Measurements from ENCODE around the gene AIPL1.

- TF ChIP-seq, protein P1, sequence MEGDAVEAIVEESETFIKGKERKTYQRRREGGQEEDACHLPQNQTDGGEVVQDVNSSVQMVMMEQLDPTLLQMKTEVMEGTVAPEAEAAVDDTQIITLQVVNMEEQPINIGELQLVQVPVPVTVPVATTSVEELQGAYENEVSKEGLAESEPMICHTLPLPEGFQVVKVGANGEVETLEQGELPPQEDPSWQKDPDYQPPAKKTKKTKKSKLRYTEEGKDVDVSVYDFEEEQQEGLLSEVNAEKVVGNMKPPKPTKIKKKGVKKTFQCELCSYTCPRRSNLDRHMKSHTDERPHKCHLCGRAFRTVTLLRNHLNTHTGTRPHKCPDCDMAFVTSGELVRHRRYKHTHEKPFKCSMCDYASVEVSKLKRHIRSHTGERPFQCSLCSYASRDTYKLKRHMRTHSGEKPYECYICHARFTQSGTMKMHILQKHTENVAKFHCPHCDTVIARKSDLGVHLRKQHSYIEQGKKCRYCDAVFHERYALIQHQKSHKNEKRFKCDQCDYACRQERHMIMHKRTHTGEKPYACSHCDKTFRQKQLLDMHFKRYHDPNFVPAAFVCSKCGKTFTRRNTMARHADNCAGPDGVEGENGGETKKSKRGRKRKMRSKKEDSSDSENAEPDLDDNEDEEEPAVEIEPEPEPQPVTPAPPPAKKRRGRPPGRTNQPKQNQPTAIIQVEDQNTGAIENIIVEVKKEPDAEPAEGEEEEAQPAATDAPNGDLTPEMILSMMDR (conservative IDR thresholded peaks at IDR 0.05; ENCODE audit: low read depth, low read length) = no peak
- TF ChIP-seq EZH2 (IDR thresholded peaks at IDR 0.05; ENCODE audit: borderline replicate concordance, low read depth, low read length, poor library complexity, severe bottlenecking) = no peak
These were observed 28.9 kb upstream of the AIPL1 start for GRCh38 chr17:6463616-6464445.

Measured in A673 (cell line).